ENCODE results near the gene CSPG5.

The CSPG5 gene

GRCh38 chr3:47577583-47578118 lies 1.0 kb downstream of the CSPG5 start:
- Mint-ChIP-seq H3K9me3 (no peaks in the 10 kb centered on the region), H3K36me3 (ENCODE audit: low read depth) (peaks cover 3% of the 10 kb centered on the region), H3K27ac (no peak overlapping the region), H3K4me1 (peaks cover 4% of the 10 kb centered on the region), H3K27me3 (ENCODE audit: low read depth) (peaks cover 59% of the 10 kb centered on the region), H3K4me3 (peak overlapping the region in 2 of 3 experiments; percentile 47 to 63)
- TF ChIP-seq CTCF (IDR thresholded peaks at IDR 0.05; ENCODE audit: unreplicated experiment in 3 of 3) = no peak

- peak overlapping the region; percentile 40 to 53 (median 51) for H3K4me3 Mint-ChIP-seq
- no peaks in the 10 kb centered on the region for H3K9me3 Mint-ChIP-seq
- H3K4me1 Mint-ChIP-seq = peaks cover 24% of the 10 kb centered on the region
- no peaks in the 10 kb centered on the region for H3K36me3 Mint-ChIP-seq (ENCODE audit: low read depth)
- peaks cover 34% of the 10 kb centered on the region for H3K27me3 Mint-ChIP-seq (ENCODE audit: low read depth)
- no peak overlapping the region for H3K27ac Mint-ChIP-seq
- no peak for TF ChIP-seq CTCF (IDR thresholded peaks at IDR 0.05; ENCODE audit: unreplicated experiment in 3 of 3)
Measured at GRCh38 chr3:47573190-47574172, 5.2 kb downstream of the CSPG5 start.

GRCh38 chr3:47571391-47572175 lies 7.1 kb downstream of the CSPG5 start:
- Mint-ChIP-seq H3K4me3 (peak overlapping the region in 1 of 3 experiments; percentile 21), H3K27ac (peak overlapping the region; percentile 6 to 24 (median 21)), H3K36me3 (ENCODE audit: low read depth) (no peaks in the 10 kb centered on the region), H3K9me3 (no peaks in the 10 kb centered on the region), H3K27me3 (ENCODE audit: low read depth) (peaks cover 28% of the 10 kb centered on the region), H3K4me1 (peaks cover 24% of the 10 kb centered on the region)
- TF ChIP-seq CTCF (IDR thresholded peaks at IDR 0.05; ENCODE audit: unreplicated experiment in 3 of 3) = no peak

- H3K27ac Mint-ChIP-seq = no peak overlapping the region
- H3K4me1 Mint-ChIP-seq = peaks cover 22% of the 10 kb centered on the region
- H3K36me3 Mint-ChIP-seq (ENCODE audit: low read depth) = no peaks in the 10 kb centered on the region
- H3K9me3 Mint-ChIP-seq = no peaks in the 10 kb centered on the region
- H3K4me3 Mint-ChIP-seq = no peak overlapping the region
- TF ChIP-seq CTCF (IDR thresholded peaks at IDR 0.05; ENCODE audit: unreplicated experiment in 3 of 3) = no peak
- peaks cover 19% of the 10 kb centered on the region for H3K27me3 Mint-ChIP-seq (ENCODE audit: low read depth)
Measured at GRCh38 chr3:47568901-47569300, 9.8 kb downstream of the CSPG5 start.

GRCh38 chr3:47567149-47567548 lies 11.5 kb downstream of the CSPG5 start:
- Mint-ChIP-seq H3K4me3 (no peak overlapping the region), H3K4me1 (peaks cover 16% of the 10 kb centered on the region), H3K9me3 (no peaks in the 10 kb centered on the region), H3K36me3 (ENCODE audit: low read depth) (no peaks in the 10 kb centered on the region), H3K27me3 (ENCODE audit: low read depth) (peaks cover 10% of the 10 kb centered on the region), H3K27ac (no peak overlapping the region)
- TF ChIP-seq CTCF (IDR thresholded peaks at IDR 0.05; ENCODE audit: unreplicated experiment in 3 of 3) = no peak

Measured in nephron (organoid).